Measurements from ENCODE around the gene CBX2.
"Not testable (repeated sequence)": the region's sequence is repeated elsewhere in the genome, so short reads cannot be mapped to it uniquely, and the experiment has no call there.

CBX2 gene

DNA sequence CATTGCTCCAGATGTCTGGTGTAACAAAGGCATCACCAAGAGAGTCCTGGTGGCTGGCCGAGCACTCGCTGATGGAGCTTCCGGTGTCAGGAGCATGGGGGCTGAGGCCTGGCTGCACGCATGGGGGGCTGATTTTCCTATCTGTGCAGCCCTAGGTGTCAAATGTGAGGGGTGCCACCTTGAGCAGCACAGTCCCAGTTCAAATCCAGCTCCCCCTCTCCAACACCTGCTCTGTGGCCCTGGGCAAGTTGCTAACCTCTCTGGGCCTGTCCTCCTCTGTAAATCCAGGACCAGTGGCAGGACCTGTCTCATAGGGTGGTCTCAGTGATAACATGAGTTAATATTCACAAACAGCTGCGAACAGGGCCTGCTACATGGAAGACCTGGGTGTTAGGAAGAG, 34.3 kb upstream of the CBX2 start:
- no peak for DNase-seq

- DNase-seq, result no peak
Observed at GRCh38 chr17:79745641-79746105, 32.3 kb upstream of the CBX2 start.

- DNase-seq, result no peak
Observed at GRCh38 chr17:79746889-79747507, 30.9 kb upstream of the CBX2 start.

DNA sequence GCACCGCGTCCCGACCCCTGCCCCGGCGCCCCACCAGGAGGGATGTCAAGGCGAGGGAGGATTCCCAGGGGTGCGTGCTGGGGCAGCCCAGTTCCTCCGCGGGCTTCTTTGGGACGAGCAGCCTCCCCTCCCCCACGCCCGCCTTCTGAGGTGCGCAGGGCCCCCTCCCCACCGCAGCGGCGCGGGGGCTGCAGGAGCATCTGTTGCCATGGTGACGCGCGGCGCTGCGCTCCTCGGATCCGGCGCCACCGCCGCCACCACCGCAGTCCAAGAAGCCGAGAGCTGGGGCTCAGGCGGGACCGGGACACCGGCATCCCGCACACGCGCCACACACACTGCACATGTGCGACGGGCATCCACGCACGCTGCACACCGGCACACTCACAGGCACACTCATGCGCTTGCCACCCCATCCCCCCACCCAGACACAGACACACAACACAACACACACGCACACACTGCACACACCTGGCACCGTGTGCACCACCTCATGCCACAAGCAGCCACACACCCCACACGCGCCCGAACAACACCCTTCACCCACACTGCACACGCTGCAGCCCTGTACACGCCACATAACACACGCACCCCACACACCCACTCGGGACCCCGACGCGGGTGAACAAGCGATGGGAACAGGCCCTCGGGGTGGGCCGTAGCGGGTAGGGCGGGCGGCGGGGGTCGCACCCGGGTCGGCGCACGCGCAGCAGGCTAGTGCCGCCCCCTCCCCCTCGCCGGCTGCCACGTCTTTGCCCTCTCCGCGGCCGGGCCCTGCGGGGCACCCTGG, 30.2 kb upstream of the CBX2 start:
- DNase-seq, result no peak

GRCh38 chr17:79748295-79749099, 29.5 kb upstream of the CBX2 start:
- DNase-seq, result no peak

DNA sequence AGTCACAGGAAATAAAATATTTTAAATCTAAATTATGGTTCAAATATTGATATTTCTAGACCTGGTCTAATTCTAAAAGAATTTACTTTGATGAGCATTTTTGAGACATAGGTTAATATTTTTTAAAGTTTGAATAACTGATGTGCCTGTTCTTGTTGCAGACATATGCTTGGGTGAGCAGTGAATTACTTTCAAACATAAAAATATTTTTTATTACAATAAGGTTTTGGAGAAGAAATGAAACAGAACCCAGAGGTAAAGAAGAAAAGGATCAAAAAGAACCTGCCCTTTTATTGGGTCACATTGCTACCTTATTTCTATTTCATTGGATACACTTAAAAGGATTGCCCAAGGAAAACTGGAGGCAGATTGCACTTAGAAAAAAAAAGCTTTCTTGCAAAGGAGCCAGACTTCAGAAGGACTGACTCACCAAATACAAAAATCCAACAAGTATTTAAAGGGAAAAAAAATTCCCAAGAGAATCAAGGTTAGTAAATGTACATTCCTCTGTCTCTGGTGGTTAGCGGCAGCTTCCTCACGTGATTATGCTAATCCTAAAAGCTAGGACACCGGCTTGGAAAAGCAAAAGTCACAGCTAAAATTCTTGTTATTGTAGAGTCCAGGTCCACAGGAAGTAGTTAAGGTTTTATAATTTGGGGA, 28.7 kb upstream of the CBX2 start:
- DNase-seq, result no peak

DNA sequence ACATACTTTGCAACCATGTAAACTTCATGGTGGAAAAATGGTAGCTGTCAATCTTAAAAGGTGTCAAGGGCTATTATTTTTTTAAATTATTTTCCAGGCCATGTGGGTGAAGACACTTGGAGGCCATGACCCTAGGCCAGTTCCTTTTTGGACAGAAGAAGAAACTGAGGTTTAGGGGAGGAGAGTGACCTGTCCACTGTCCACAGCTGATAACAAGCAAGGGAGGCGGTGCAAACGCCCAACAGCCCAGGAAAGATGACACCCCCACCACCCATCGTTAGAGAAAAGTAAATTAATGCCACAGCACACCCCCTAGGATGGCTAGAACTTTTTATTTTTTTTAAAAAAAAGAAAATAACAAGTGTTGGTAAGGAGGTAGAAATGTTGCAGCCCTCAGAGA, 28.0 kb upstream of the CBX2 start:
- no peak for DNase-seq

- DNase-seq, result no peak
Observed at GRCh38 chr17:79750650-79751545, 27.1 kb upstream of the CBX2 start.

DNA sequence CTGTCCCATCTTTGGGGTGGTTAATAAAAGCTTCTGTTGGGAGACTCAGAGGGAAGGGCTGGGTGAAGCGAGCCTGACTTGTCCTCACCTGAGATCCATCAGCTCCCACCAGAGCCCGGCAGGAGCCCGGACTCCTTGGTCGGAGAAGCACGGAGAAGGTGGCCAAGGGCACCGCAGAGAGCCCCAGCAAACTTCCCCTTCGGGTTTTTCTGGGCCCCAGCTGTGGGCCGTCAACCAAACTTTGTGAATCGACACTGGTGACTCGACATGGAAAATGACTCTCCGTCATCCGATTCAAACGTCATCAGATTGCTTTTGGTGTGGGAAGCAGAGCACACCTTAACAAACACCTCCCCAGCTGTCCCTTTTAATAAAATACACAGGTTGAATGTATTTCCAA, 25.8 kb upstream of the CBX2 start:
- no peak for DNase-seq

GRCh38 chr17:79754370-79754769, 23.6 kb upstream of the CBX2 start:
- DNase-seq, result no peak

- DNase-seq, result not testable (repeated sequence)
Observed at GRCh38 chr17:79754903-79755302, 23.0 kb upstream of the CBX2 start.

GRCh38 chr17:79755591-79755990, 22.4 kb upstream of the CBX2 start:
- no peak for DNase-seq

GRCh38 chr17:79757140-79757745, 20.7 kb upstream of the CBX2 start:
- no peak for DNase-seq

DNA sequence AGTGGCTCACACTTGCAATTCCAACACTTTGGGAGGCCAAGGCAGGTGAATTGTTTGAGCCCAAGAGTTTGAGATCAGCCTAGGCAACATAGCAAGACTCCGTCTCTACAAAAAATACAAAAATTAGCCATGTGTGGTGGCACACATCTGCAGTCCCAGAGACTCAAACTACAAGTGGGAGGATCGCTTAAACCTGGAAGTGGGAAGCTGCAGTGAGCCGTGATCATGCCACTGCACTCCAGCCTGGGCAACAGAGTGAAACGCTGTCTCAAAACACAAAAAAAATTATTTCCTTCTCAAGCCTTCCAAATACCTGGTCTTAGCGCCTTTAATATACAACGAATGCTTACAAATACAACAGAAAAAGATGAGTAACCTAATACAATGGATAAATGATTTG, 19.7 kb upstream of the CBX2 start:
- DNase-seq, result no peak

GRCh38 chr17:79760197-79760906, 17.6 kb upstream of the CBX2 start:
- no peak for DNase-seq

- no peak for DNase-seq
Observed at GRCh38 chr17:79761894-79762589, 15.9 kb upstream of the CBX2 start.

DNA sequence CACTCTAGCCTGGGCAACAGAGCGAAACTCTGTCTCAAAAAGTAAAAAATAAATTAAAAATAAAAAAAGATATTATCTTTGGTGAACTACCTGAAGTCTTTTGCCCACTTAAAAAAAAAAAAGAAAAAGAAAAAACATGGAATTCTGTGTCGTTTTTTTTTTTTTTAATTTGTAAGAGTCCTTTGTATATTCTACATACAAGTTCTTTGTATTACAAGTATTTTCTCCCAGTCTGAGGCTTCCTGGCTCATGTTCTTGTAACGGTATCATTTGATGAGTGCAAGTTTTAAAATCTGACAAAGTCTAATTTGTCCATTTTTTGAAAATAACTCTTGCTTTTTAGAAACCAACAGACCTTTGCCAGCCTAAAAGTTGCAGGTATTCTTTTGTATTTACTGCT, 12.2 kb upstream of the CBX2 start:
- no peak for DNase-seq

GRCh38 chr17:79769570-79770506, 8.1 kb upstream of the CBX2 start:
- DNase-seq, result no peak

GRCh38 chr17:79771276-79771675, 6.7 kb upstream of the CBX2 start:
- no peak for DNase-seq
